Central memory CD4-positive, alpha-beta T cell (primary cell): ENCODE measurements around the gene CEP131.

Source experiments
- DNase-seq: peaks from one replicate; pipeline ENCODE4 v3.0.0; 2022

Gene CEP131

GRCh38 chr17:81143717-81144422, 78.9 kb downstream of the CEP131 start:
- no peak for DNase-seq

- no peak for DNase-seq
These were observed 79.6 kb downstream of the CEP131 start for GRCh38 chr17:81143200-81143527.

- DNase-seq, result peak; percentile 40
These were observed 80.2 kb downstream of the CEP131 start for GRCh38 chr17:81142301-81143199.

GRCh38 chr17:81140695-81141094, 82.1 kb downstream of the CEP131 start:
- no peak for DNase-seq

- DNase-seq, result no peak
These were observed 82.7 kb downstream of the CEP131 start for GRCh38 chr17:81140018-81140417.
